GM18907 (cell line): ENCODE measurements around the gene TNS3.
A peak's percentile ranks its signal among the peaks of the same experiment; 100 is the strongest.
"Not testable (repeated sequence)": the region's sequence is repeated elsewhere in the genome, so short reads cannot be mapped to it uniquely, and the experiment has no call there.

Experiments
- ATAC-seq: cut with Tn5 transposase; IDR thresholded peaks from one replicate; pipeline ENCODE4 v1.9.1; 2021; ENCODE audit warnings: mild to moderate bottlenecking, moderate library complexity; ENCODE audit not compliant: unreplicated experiment

Gene TNS3

DNA sequence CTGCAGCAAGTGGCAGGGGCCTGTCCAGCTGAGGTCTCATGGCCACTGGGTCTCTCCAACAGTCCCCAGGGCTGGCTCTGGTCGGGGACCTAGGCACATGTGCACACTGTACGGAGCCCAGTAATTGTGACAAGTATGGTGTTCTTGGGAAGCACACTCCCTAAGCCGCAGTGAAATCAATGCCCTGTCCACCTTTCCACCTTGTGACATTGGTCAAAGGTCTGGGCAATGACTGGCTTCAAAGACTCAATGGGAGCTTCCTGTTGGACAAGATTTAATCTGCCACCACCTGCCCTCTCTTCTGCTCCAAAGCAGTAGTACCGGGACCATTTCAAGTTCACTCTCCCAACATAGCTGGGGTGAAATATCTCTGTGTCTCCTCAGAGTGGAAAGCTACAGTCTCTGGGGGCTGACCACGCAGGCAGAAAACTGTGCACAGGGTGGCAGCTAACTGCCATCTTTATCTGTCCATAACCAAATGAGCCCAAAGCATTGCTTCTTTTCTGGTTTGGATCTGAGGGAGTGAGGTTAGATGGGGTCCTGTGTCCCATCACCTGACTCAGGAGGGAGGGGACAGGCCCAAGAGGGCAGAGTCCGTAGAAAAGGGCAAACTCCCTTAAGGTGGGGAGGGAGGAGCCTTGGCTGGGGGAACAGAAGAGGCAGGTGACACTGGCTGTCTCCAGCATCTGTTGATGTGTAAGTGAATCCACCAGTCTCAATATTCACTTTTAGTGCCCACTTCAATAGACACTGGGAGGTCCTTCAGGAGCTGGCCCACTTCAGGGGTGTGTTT, 307.7 kb downstream of the TNS3 start:
- ATAC-seq: no peak

DNA sequence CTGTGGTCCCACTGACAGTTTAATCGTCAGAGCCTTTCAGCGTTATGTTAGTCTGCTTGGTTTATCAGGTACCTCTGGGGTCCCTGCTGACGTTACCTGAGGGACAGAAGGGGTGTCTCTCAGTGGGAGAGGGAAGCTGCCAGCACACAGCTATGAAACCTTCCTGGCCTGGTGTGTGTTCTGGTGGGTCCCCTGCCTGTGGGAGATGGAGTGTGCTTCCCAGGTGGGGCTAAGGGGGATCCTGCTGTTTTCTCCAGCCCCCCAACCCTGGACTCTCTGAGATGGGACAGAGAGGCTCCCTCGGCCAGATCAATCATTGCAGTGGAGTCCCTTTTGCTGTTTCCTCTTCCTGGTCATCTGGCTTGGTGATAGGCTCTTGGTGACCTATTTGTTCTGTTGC, 308.8 kb downstream of the TNS3 start:
- ATAC-seq: no peak

DNA sequence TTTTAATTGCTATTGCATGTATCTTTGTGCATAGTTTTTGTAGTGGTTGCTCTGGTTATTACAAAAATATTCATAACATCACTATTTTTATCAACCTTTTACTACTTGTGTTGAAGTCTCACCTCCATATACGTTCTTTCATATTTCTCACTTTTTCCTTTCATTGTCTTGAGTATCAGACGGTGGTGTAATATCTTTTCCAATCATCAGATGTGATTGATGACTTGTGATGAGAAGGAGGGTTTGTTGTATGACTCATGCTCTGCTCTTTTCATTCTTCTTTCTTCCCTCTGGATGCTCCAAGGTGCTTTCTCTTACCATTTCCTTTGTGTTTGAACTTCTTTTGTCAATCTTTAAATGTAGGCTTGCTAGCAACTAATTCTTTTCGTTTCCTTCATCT, 310.2 kb downstream of the TNS3 start:
- no peak for ATAC-seq

DNA sequence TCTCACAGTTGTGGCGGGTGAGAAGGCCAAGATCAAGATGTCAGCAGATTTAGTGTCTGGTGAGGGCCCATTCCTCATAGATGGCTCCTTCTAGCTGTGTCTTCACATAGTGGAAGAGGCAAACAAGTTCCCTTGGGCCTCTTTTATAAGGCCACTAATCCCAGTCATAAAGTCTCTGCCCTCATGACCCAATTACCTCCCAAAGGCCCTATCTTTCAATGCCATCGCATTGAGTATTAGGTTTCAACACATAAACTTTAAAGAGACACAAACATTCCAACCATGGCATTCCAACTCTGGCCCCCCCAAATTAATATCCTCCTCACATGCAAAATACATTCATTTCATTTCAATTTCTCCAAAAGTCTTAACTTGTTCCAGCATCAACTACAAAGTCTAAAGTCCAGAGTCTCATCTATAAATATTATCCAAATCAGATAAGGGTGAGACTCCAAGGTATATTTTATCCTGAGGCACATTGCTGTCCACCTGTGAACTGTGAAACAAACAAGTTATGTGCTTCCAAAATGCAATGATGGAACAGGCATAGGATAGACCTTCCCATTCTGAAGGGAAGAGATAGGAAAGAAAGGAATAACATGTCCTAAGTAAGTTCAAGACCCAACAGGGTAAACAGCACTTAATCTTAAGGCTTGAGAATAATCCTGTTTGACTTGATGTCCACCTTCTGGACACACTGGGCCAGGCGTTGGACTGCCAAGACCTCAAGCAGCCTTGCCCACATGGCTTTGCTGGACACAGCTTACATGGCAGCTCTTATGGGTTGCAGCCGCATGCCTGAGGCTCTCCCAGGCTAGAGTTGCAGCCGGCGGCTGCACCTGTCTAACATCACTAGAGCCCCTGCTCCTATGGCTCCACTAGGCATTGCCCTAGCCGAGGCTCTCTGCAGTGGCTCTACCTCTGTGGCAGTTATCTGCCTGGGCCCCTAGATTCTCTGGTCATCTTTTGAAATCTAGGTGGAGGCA, 312.8 kb downstream of the TNS3 start:
- no peak for ATAC-seq

DNA sequence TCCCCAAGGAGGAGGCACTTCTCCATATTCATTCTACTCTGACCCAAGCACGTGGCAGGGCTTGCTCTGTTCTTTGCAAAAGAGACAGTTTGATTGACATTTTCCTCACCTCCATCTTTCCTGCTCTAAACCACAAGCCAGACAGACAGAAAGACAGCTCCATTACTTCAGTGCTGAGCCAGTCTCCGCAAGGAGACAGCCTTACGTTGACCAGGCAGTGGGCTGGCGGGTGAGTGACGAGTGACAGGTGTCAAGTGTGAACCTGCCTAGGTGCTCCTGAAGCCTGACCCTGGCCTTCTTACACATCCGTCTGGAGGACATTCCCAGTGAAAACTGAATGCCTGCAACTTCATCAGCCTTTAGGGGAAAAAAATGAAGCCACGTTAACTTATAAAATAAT, 314.6 kb downstream of the TNS3 start:
- no peak for ATAC-seq

DNA sequence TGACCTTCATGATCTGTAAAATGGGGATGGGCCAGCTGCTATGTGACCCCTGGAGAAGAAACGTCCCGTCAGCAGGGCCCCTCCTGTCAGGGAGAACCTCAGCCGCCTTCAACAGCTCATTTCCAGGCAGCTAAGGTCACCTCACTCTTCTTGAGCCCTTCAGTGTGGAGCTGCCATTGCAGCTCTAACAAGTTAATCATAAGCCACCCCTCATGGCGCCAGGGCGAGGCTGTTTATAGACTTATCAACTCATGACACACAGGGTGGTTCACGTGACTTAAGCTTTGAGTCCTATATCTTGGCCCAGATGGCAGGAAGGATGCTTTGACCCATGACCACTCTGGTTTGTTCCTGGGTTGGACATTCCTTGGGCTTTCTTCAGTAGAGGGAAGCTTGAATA, 315.1 kb downstream of the TNS3 start:
- no peak for ATAC-seq

DNA sequence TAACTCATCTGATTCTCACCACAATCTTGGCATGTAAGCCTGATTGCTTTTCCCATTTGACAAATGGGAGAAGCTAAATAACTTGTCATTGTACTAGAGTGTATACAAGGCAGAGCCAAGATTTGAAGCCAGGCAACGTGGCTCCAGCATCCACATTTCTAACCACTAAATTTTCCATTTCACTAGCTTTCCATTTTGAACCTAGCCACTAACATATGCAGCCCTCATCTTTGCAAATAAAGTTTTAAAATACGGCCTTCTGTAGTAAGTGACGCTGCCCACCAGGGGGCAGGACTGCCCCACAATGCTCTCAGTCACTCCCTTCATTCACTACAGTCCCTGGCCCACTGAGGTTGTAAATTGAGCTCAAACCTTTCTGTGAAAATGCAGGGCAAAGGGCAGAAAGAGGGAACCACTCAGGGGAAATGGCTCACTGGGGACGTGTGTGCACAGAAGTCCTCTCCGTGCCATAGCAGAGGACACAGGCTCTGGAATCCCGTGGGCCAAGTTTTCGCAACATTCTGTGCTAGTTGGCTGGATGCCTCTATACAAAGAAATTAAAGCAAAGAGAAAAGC, 315.7 kb downstream of the TNS3 start:
- peak; percentile 90 for ATAC-seq

DNA sequence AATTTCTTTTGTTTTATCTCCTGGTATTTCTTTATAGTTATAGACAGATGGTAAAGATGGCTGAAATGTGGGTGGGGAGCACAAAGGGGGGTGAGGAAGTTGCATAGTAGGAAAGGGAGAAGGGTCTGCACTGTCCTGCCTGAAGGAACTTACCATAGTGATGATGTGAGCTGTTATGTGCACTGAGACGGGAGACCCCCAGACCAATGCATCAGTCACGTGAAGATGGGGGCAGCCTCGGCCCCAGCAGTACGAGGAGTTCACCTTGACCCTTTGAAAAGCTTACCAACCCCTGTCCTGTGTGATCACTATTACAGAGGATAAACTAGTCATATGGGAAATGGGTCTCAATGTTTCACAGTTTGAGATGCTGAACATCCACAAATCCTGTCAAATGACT, 316.3 kb downstream of the TNS3 start:
- ATAC-seq: no peak

DNA sequence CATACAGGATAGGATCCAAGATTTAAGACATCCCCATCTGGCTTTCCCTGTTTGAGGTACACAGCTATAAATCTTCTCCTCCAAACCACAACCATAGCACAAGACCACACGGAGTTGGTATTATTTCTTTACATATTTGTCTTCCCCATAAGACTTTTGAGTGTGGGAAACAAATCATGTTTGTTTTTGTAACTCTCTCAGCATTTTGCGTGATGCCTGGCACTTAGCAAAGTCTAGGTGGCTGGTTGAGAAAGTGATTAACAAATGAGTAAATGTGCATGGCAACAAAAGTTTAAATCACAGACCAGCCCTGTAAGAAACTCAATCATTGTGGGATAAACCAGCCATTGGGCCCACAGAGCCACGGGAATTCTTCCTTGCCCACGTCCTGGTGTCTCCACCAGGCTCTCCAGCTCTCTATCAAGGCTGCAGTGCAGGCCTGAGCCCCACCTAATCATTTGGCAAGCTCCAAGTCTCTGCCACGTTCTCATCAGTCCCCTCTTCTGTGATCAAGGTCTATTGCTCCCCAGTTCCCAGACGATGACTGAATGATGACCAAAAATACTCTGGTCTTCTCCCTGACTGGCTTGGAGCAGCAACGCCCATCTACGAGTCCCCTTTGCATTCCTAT, 317.8 kb downstream of the TNS3 start:
- no peak for ATAC-seq

DNA sequence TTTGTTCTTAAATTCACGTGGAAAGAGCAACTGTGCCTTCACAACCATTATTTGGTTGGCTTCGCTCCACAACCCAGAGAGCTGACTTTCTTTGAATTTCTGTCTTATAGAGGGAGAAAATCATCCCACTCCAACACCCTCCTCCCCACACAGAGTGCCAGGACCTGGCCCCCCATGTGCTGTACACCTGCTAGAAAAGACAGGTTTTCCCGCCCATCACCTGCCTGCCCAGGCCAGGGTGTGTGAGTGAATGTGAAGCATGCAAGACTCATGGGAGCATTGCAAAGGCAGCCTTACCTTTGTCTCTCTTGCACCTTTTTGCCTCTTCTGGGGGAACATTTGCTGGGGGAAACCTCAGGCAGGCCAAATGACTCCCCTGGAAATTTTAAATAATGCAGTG, 319.0 kb downstream of the TNS3 start:
- no peak for ATAC-seq

DNA sequence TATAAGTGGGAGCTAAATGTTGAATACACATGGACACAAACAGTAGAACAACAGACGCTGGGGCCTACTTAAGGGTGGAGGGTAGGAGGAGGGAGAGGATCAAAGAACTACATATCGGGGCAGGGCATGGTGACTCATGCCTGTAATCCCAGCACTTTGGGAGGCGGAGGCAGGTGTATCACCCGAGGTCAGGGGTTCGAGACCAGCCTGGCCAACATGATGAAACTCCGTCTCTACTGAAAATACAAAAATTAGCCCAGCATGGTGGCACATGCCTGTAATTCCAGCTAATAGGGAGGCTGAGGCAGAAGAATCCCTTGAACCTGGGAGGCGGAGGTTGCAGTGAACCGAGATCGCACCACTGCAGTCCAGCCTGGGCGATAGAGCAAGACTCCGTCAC, 319.8 kb downstream of the TNS3 start:
- ATAC-seq: not testable (repeated sequence)

DNA sequence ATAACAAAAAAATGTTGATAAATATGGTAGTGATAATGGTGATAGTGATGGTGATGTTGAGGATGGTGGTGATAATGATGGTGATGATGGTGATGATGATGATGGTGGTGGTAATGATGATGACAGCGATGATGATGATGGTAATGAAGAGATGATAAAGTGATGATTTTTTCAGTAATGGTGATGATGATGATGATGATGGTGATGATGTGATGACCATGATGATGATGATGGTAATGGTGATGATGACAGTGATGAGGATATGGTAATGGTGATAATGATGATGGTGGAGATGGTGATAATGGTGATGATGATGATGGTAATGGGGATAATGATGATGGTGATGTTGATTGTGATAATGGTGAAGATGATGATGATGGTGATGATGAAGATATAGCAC, 321.6 kb downstream of the TNS3 start:
- no peak for ATAC-seq

DNA sequence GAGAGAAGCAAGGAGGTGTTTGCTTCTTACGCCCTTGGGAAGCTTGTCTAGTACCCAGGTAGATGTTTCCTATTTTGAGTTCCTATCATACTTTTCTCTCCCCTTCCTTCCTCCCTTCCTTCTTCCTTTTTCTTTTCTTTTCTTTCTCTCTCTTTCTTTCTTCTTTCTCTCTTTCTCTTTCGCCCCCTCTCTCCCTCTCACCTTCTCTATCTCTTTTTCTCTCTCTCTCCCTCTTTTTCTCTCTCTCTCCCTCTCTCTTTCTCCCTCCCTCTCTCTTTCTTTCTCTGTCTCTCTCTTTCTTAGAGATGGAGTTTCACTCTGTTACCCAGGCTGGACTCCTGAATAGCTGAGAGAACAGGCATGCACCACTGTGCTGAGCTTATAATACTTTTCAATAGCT, 322.2 kb downstream of the TNS3 start:
- ATAC-seq: no peak

DNA sequence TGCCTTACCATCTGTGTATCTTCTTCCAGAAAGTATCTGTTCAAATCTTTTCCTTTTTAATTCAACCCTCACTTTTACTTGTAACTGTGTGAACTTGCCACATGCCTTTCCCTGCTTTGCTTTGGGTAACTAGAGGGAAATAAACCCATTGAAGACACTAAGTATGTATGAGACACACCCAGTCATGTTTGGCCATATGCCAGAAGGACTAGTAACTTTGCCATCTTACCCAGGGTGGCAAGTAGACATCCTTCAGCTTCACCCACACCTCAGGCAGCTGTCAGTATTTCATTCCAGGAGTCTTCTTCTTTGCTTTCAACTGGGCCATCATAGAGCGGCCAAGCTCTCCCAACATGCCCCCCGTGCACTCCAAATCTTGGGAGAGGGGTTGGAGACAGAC, 323.1 kb downstream of the TNS3 start:
- ATAC-seq: no peak

DNA sequence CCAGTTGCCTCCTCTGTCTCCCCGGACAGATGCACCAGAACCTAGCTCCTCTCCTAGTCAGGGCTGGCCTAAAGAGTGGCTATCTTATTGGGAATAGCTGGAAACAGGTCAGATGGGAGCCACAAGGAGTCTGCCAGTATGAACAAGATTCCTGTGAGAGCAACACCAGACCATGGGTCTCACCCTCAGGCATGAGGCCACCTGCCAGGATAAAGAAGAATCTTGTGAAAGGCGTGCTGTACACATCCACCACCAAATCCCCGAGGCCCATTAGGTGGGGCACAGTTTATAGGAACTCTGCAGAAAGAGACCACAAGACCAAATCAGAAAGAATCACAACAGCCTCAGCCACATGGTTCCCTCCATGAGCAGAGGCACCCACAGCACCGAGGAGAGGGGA, 325.9 kb downstream of the TNS3 start:
- ATAC-seq: no peak

DNA sequence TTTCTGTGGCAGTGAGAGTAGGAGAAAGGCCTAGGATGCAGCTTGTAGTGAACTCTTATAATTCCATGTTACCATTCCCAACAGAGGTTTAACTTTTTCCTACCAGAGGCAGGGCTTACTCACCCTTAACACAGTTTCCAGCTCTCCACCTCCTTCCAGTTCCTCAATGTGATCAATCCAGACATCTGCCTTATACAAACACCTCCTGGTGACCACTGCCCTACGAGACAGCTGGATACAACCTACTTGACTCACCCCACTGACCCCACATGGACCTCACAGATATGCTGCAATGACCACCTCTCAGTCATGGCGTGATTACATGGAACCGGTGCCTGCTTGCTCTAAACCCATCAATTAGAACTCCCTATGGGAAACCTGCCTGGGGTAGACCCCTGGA, 326.5 kb downstream of the TNS3 start:
- no peak for ATAC-seq

DNA sequence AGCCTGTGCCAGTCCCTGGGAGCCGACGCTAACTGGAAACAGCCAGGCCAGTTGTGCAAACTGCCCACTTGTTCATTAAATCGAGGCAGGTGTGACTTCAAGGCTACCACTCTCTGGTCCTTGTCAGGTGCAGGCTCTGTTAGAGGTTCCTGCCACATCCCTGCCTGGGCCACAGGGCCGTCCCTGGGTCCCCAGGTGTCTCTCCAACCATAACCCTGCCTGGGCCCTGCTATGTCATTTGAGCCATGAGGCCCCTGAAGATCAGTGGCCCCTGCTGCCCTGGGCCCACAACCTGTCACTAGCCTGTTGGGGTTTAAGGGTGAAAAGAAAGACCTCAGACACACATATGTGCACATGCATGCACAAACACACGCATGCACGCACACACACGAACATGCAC, 326.9 kb downstream of the TNS3 start:
- no peak for ATAC-seq

DNA sequence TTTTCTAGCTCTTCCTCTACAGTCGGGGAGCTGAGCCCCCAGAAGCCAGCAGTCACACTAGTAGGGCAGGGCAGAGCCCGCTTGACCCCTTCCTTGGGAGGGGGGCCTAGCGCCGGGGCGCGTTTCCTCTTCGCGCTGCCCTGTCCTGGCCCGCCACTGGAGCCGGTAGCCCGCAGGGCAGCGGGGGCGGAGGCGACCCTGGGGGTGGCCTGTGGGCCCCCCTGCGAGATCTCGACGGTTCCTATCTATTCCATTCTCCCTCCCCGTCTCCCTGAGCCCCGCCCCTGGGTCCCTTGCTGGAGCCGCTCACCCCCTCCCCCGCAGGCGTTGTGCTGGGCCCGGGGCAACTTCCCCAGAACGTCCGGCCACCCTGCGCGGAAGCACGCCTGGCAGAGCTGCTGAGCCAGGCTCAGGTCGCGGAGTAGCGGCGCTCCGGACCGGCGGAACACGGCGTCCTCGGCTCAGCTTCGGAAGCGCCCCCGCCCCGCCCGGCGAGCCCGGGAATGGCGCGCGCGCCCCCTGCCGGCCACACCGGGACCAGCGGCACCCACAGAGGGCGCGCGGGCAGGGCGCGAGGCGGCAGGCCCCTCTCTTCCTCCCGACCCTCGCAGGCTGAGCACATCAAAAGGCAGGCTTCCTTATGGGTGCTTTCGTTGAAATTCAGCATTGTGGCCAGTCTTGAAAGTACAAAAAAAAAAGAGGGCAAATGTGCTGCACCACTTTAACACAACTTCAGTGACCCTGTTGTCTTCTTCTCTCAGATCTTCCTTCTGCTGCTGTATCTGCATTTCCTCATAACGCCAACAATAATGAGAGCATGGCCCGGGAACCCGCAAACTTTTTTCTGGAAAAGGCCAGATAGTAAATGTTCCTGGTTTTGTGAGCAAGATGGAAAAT, 327.6 kb downstream of the TNS3 start:
- peak; percentile 84 for ATAC-seq

DNA sequence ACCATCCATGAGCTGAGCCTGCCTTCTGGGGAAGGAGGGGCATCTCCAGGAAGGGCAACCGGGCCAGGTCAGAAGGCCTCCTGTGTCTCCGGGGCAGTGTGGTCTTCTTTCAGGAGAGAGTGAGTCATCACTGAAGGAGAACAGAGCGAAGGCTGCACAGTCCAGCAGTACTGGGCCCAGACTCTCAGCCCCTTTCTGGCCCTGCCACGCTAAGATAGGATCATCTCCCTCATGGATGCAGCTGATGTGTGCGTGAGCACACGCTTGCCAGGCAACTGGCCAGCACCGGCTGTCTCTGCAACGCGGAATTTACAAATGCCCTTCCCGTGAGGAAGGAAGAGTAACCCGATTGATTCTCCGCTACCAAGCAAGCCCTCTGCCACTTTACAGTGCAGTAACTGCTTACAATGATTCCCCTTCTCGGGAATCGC, 328.2 kb downstream of the TNS3 start:
- ATAC-seq: peak; percentile 56

DNA sequence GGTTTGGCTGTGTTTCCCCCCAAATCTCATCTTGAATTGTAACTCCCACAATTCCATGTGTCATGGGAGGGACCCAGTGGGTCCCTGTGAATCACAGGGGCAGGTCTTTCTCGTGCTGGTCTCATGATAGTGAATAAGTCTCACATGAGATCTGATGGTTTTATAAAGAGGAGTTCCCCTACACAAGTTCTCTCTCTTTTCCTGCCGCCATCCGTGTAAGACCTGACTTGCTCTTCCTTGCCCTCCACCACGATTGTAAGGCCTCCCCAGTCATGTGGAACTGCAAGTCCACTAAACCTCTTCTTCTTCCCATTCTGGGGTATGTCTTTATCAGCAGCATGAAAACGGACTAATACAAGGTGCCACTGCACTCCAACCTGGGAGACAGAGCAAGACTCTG, 329.2 kb downstream of the TNS3 start:
- no peak for ATAC-seq
